ENCODE measurements around the gene CHD1. TPM values are rescaled to one million over a fixed set of nuclear protein-coding genes. Genes with fewer than 3 reads are reported as not detected.

CHD1 gene
- total RNA-seq, 1 experiment from 2014 or later, result 36.5 TPM

DNA sequence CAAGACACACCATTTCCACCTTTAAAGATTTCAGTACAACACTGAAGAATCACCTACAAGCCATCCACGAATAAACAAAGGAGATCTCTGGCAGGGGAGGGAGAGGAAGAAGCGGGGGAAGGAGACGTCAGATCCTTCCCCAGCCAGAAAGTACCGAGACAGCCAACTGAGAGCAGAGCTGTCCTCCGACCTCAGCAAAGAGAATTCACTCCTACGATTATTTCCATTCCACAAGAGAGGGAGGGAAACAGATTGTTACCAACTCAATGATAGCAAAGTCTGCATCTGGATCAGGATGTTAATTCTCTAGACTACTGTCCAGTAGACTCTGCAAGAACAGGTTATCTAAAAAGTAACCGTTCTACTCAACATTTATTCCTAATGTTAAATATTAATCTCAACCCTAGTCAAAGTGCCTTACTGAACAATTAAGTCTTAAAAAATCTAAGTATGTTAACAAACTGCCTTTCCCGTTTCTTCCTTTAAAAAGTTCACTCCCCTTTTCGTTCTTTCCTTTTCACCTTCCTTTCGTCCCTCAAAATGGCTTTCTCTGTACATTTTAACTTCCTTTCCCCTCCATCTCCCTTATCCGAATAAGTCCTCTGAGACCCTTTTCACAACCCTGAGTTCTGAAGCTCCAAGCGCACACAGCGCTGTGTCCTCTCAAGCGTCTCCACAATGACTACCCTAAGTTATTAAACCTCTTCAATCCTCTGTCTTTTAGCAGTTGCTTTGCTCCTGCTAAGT is 1.4 kb downstream of the CHD1 start:
- in situ Hi-C loops (cut with HindIII; ENCODE audit: low pct_unique_long_range_greater_than_20kb, low sequenced_read_pairs) (no loop called here), intact Hi-C loops (cut with micrococcal nuclease; ENCODE audit: unreplicated experiment) (no loop called here)
- H3K4me3 ChIP-seq (ENCODE audit: low read depth in 2 of 2, low read length in 2 of 2), result peak overlapping the region; percentile 70 to 93
- H3K9me3 ChIP-seq (ENCODE audit: control insufficient read depth, insufficient read depth, low read depth, low read length), result no peaks in the 10 kb centered on the region
- CTCF ChIA-PET, result no interaction called here
- BruUV-seq (replicated peaks), result TSS peak; percentile 71
- POLR2A ChIA-PET, result no interaction called here
- H3K27ac ChIP-seq (ENCODE audit: low read length), result peak overlapping the region; percentile 55
- DNase-seq (ENCODE audit: low read depth, low spot score) (no peak), ATAC-seq (0 out of 2 replicates have a peak, but pooled peaks have one; percentile 0)
- TF ChIP-seq POLR2AphosphoS5 (IDR thresholded peaks at IDR 0.05; ENCODE audit: low read depth, low read length) (peak; percentile 27; the same call in 1 of the 2 replicates), TCF7L2 (IDR thresholded peaks at IDR 0.05; ENCODE audit: low read depth, low read length) (no peak)
- peaks cover 21% of the 10 kb centered on the region; the same call in 1 of the 2 replicates for H3K4me1 ChIP-seq (ENCODE audit: control insufficient read depth, insufficient read depth, low read length)
- peaks cover 30% of the 10 kb centered on the region for H3K36me3 ChIP-seq (ENCODE audit: control insufficient read depth, insufficient read depth, low read length)
- no peaks in the 10 kb centered on the region for H3K27me3 ChIP-seq (ENCODE audit: control insufficient read depth, insufficient read depth, low read length)

DNA sequence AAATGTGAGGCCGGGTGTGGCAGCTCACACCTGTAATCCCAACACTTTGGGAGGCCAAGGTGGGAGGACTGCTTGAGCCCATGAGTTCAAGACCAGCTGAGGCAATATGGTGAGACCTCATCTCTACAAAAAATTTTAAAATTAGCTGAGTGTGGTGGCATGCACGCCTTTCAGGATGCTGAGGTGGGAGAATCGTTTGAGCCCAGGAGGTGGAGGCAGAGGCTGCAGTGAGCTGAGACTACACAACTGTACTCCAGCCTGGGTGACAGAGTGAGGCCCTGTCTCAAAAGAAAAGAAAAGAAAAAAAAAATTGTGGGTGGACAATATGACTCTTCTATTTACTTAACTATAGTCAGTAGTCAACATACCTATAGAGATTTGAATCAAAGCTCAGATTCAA is 4.8 kb downstream of the CHD1 start:
- ATAC-seq (no peak), DNase-seq (ENCODE audit: low read depth, low spot score) (no peak)
- TF ChIP-seq SIN3A (IDR thresholded peaks at IDR 0.05; ENCODE audit: borderline replicate concordance, insufficient read depth, low read depth, low read length) (no peak), TCF7L2 (IDR thresholded peaks at IDR 0.05; ENCODE audit: low read depth, low read length) (no peak), POLR2AphosphoS5 (IDR thresholded peaks at IDR 0.05; ENCODE audit: low read depth, low read length) (no peak)
- TF ChIP-seq, protein P1, sequence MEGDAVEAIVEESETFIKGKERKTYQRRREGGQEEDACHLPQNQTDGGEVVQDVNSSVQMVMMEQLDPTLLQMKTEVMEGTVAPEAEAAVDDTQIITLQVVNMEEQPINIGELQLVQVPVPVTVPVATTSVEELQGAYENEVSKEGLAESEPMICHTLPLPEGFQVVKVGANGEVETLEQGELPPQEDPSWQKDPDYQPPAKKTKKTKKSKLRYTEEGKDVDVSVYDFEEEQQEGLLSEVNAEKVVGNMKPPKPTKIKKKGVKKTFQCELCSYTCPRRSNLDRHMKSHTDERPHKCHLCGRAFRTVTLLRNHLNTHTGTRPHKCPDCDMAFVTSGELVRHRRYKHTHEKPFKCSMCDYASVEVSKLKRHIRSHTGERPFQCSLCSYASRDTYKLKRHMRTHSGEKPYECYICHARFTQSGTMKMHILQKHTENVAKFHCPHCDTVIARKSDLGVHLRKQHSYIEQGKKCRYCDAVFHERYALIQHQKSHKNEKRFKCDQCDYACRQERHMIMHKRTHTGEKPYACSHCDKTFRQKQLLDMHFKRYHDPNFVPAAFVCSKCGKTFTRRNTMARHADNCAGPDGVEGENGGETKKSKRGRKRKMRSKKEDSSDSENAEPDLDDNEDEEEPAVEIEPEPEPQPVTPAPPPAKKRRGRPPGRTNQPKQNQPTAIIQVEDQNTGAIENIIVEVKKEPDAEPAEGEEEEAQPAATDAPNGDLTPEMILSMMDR (IDR thresholded peaks at IDR 0.05), result no peak
- TF ChIP-seq, protein P2, sequence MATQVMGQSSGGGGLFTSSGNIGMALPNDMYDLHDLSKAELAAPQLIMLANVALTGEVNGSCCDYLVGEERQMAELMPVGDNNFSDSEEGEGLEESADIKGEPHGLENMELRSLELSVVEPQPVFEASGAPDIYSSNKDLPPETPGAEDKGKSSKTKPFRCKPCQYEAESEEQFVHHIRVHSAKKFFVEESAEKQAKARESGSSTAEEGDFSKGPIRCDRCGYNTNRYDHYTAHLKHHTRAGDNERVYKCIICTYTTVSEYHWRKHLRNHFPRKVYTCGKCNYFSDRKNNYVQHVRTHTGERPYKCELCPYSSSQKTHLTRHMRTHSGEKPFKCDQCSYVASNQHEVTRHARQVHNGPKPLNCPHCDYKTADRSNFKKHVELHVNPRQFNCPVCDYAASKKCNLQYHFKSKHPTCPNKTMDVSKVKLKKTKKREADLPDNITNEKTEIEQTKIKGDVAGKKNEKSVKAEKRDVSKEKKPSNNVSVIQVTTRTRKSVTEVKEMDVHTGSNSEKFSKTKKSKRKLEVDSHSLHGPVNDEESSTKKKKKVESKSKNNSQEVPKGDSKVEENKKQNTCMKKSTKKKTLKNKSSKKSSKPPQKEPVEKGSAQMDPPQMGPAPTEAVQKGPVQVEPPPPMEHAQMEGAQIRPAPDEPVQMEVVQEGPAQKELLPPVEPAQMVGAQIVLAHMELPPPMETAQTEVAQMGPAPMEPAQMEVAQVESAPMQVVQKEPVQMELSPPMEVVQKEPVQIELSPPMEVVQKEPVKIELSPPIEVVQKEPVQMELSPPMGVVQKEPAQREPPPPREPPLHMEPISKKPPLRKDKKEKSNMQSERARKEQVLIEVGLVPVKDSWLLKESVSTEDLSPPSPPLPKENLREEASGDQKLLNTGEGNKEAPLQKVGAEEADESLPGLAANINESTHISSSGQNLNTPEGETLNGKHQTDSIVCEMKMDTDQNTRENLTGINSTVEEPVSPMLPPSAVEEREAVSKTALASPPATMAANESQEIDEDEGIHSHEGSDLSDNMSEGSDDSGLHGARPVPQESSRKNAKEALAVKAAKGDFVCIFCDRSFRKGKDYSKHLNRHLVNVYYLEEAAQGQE (IDR thresholded peaks at IDR 0.05; ENCODE audit: insufficient read depth in 1 of 2, low read depth in 2 of 2, low read length in 1 of 2), result no peak
- Histone ChIP-seq H3K27ac (ENCODE audit: low read length) (no peak overlapping the region), H3K4me1 (ENCODE audit: control insufficient read depth, insufficient read depth, low read length) (peaks cover 14% of the 10 kb centered on the region; the same call in 1 of the 2 replicates), H3K4me3 (ENCODE audit: low read depth in 2 of 2, low read length in 2 of 2) (no peak overlapping the region), H3K9me3 (ENCODE audit: control insufficient read depth, insufficient read depth, low read depth, low read length) (no peaks in the 10 kb centered on the region), H3K36me3 (ENCODE audit: control insufficient read depth, insufficient read depth, low read length) (peaks cover 45% of the 10 kb centered on the region), H3K27me3 (ENCODE audit: control insufficient read depth, insufficient read depth, low read length) (no peaks in the 10 kb centered on the region)
- no TSS peak for BruUV-seq (replicated peaks)
- POLR2A ChIA-PET, result no interaction called here
- CTCF ChIA-PET, result no interaction called here
- in situ Hi-C loops (cut with HindIII; ENCODE audit: low pct_unique_long_range_greater_than_20kb, low sequenced_read_pairs) (no loop called here), intact Hi-C loops (cut with micrococcal nuclease; ENCODE audit: unreplicated experiment) (no loop called here)

DNA sequence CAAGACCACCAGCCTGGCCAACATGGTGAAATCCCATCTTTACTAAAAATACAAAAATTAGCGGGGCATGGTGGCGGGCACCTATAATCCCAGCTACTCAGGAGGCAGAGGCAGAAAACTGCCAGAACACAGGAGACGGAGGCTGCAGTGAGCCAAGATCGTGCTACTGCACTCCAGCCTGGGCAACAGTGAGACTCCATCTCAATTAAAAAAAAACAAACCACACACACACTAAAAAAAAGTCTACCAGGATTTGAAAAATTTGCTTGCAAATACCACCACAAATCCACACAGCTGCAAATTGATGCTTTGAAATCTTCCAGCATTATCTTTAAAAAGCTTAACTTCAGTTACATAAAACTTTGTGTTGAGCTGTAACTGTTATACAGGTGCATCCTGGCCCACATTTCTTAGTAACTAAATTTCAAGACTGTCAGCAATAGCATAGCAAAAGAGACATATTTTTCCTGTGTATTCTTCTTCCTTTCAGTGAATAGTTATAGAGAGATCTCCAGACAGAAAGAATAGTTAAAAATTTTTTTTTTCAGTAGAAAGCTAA is 6.8 kb downstream of the CHD1 start:
- peaks cover 14% of the 10 kb centered on the region; the same call in 1 of the 2 replicates for H3K4me1 ChIP-seq (ENCODE audit: control insufficient read depth, insufficient read depth, low read length)
- H3K27ac ChIP-seq (ENCODE audit: low read length), result no peak overlapping the region
- no TSS peak for BruUV-seq (replicated peaks)
- intact Hi-C loops (cut with micrococcal nuclease; ENCODE audit: unreplicated experiment), result no loop called here
- ChIA-PET CTCF (no interaction called here), POLR2A (no interaction called here)
- DNase-seq (ENCODE audit: low read depth, low spot score) (no peak), ATAC-seq (no peak)
- in situ Hi-C loops (cut with HindIII; ENCODE audit: low pct_unique_long_range_greater_than_20kb, low sequenced_read_pairs), result no loop called here
- TF ChIP-seq SIN3A (IDR thresholded peaks at IDR 0.05; ENCODE audit: borderline replicate concordance, insufficient read depth, low read depth, low read length) (no peak), TCF7L2 (IDR thresholded peaks at IDR 0.05; ENCODE audit: low read depth, low read length) (no peak), POLR2AphosphoS5 (IDR thresholded peaks at IDR 0.05; ENCODE audit: low read depth, low read length) (no peak)
- TF ChIP-seq, protein P2 (IDR thresholded peaks at IDR 0.05; ENCODE audit: insufficient read depth in 1 of 2, low read depth in 2 of 2, low read length in 1 of 2), result no peak
- TF ChIP-seq, protein P1 (IDR thresholded peaks at IDR 0.05), result no peak
- H3K36me3 ChIP-seq (ENCODE audit: control insufficient read depth, insufficient read depth, low read length), result peaks cover 45% of the 10 kb centered on the region
- H3K4me3 ChIP-seq (ENCODE audit: low read depth in 2 of 2, low read length in 2 of 2), result no peak overlapping the region
- H3K27me3 ChIP-seq (ENCODE audit: control insufficient read depth, insufficient read depth, low read length), result no peaks in the 10 kb centered on the region
- H3K9me3 ChIP-seq (ENCODE audit: control insufficient read depth, insufficient read depth, low read depth, low read length), result no peaks in the 10 kb centered on the region

Data from Panc1 (cell line).